ENCODE results near the gene NDUFAF5. TPM values are rescaled to one million over a fixed set of nuclear protein-coding genes. Genes with fewer than 3 reads are reported as not detected.

The NDUFAF5 gene
- total and polyA plus RNA-seq, 2 donors (not counting 3 experiments of a cell fraction or from before 2014, with no cell fraction given), result 9.8 to 26.4 TPM

DNA sequence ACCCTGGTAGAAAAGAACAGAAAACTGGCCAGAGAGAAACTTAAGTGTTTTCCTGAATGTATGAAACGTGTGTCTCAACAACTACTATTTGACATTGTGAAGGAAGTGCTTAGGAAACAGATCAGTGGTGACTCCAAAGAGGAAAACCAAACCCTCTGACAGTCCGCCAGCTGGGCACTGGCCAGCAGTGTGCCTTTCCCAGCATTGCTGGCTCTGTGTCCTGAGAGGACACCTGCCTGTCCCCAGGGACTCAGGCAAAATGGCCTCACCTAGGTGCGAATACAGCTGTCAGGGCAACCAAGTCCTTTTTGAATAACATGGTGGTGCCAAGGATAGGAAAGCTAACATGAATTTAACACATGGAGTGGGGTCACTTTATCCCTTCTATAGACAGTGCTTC lies 72.5 kb downstream of the NDUFAF5 start:
- no peak overlapping the region for H3K4me2 ChIP-seq (ENCODE audit: insufficient read depth, low read length)
- FAIRE-seq (no peak), DNase-seq (ENCODE audit: low read depth, low spot score) (no peak)
- no peak overlapping the region for H2AFZ ChIP-seq (ENCODE audit: low read depth, low read length)
- no TSS peak for BruUV-seq (replicated peaks)
- intact Hi-C loops (cut with micrococcal nuclease), result no loop called here
- no peaks in the 10 kb centered on the region for H4K20me1 ChIP-seq (replicated peaks; ENCODE audit: control insufficient read depth, extremely low read depth, insufficient read depth, low read length)
- no peaks in the 10 kb centered on the region for H3K27me3 ChIP-seq (ENCODE audit: control insufficient read depth in 2 of 2, insufficient read depth in 2 of 2, low read length in 2 of 2)
- ChIA-PET CTCF (interaction anchor here (1.5 kb wide), 1 partner anchor 37 kb away, joined by 3 read pairs; no protein-coding TSS in a partner anchor), POLR2A (no interaction called here)
- no peak overlapping the region for H3K9ac ChIP-seq (replicated peaks; ENCODE audit: extremely low read depth, insufficient read depth, low read length)
- H3K4me1 ChIP-seq (ENCODE audit: control insufficient read depth, extremely low read depth, insufficient read depth, low read length), result no peaks in the 10 kb centered on the region
- no peaks in the 10 kb centered on the region for H3K36me3 ChIP-seq (ENCODE audit: control insufficient read depth in 2 of 2, extremely low read depth in 1 of 2, insufficient read depth in 2 of 2, low read length in 2 of 2)
- dilution Hi-C loops (cut with MboI; ENCODE audit: extremely low pct_ligation_motif_present, low sequenced_read_pairs), result no loop called here
- H3K4me3 ChIP-seq (replicated peaks in 1 of 3; ENCODE audit: insufficient read depth in 1 of 3, low read depth in 1 of 3, low read length in 3 of 3), result no peak overlapping the region
- H3K9me1 ChIP-seq (replicated peaks; ENCODE audit: control insufficient read depth, extremely low read depth, insufficient read depth, low read length), result no peaks in the 10 kb centered on the region
- no peak overlapping the region for H3K27ac ChIP-seq (ENCODE audit: insufficient read depth, low read depth, low read length)
- no peaks in the 10 kb centered on the region for H3K9me3 ChIP-seq (replicated peaks; ENCODE audit: control insufficient read depth, insufficient read depth, low read length)
- H3K79me2 ChIP-seq (ENCODE audit: control insufficient read depth, insufficient read depth, low read length), result no peaks in the 10 kb centered on the region
- no peak for TF ChIP-seq POLR2A (IDR thresholded peaks at IDR 0.05; ENCODE audit: low read depth, low read length)
- TF ChIP-seq EZH2 (IDR thresholded peaks at IDR 0.05; ENCODE audit: borderline replicate concordance, low read depth, low read length, severe bottlenecking), result no peak
- no peak for TF ChIP-seq CTCF (IDR thresholded peaks at IDR 0.05; ENCODE audit: extremely low read depth in 1 of 2, insufficient read depth in 1 of 2, low read depth in 1 of 2, low read length in 2 of 2)
- no peak for TF ChIP-seq FOS (IDR thresholded peaks at IDR 0.05; ENCODE audit: borderline replicate concordance, insufficient read depth, low read length)
- no peak for TF ChIP-seq POLR2AphosphoS5 (IDR thresholded peaks at IDR 0.05; ENCODE audit: insufficient read depth, low read depth, low read length)
- no peak for TF ChIP-seq MAX (IDR thresholded peaks at IDR 0.05; ENCODE audit: insufficient read depth, insufficient read length)
- TF ChIP-seq GATA2 (IDR thresholded peaks at IDR 0.05; ENCODE audit: insufficient read depth, insufficient read length, low read depth, low read length), result no peak
- no peak for TF ChIP-seq JUN (IDR thresholded peaks at IDR 0.05; ENCODE audit: borderline replicate concordance, insufficient read depth, insufficient read length, low read depth)
- no peak for TF ChIP-seq MYC (IDR thresholded peaks at IDR 0.05; ENCODE audit: low read depth, low read length)
